B cell (primary cell): ENCODE measurements around the gene ARPC4. TPM values are rescaled to one million over a fixed set of nuclear protein-coding genes. Genes with fewer than 3 reads are reported as not detected.

Experiments used
- ATAC-seq: fragments of 200-7000 bp; cut with Tn5 transposase; one replicate; pipeline ENCODE4 v1.10.0; 2021; ENCODE audit warnings: low read depth, mild to moderate bottlenecking, moderate number of reproducible peaks, moderate library complexity
- CTCF ChIA-PET: fragments of 350-600 bp; sonication (Branson Sonifier 250); formaldehyde crosslinking; loops from one replicate; lab custom pipeline; 2021; ENCODE audit warnings: antibody characterized with exemption, inconsistent platforms; lab: Charles Lee
- POLR2A ChIA-PET: fragments of 350-600 bp; sonication (Branson Sonifier 250); formaldehyde crosslinking; loops from one replicate; lab custom pipeline; 2021; ENCODE audit warnings: antibody characterized with exemption; lab: Charles Lee
- DNase-seq: peaks from one replicate; pipeline ENCODE4 v3.0.0; 2013
- H2AFZ ChIP-seq: 2 replicates; pipeline ENCODE4 v1.6.1; 2012; ENCODE audit warnings: mild to moderate bottlenecking, low read depth, low read length; ENCODE audit not compliant: insufficient read depth, poor library complexity, severe bottlenecking
- H3K27ac ChIP-seq, 2 donors: 1 replicate in 1 of 2; 2 replicates in 1 of 2; pipeline ENCODE4 v1.5.1; 2012 to 2013; ENCODE audit warnings: low read length in 2 of 2, mild to moderate bottlenecking in 2 of 2, moderate library complexity in 1 of 2
- H3K27me3 ChIP-seq, 4 experiments: fragments of 200-600 bp in 1 of 4; sonication (generic) in 1 of 4; replicated peaks in 1 of 4; 1 replicate in 2 of 4; 2 replicates in 2 of 4; pipeline versions ENCODE4 v1.6.1 to v1.7.0; 2013 to 2016; ENCODE audit warnings: low read length in 3 of 4, mild to moderate bottlenecking in 2 of 4, mixed read lengths in 1 of 4, moderate library complexity in 1 of 4; ENCODE audit not compliant: insufficient read depth in 4 of 4, control insufficient read depth in 3 of 4; ENCODE audit errors: control extremely low read depth in 1 of 4
- H3K36me3 ChIP-seq, 2 experiments: replicated peaks in 1 of 2; 1 replicate in 1 of 2; 2 replicates in 1 of 2; pipeline versions ENCODE4 v1.6.1 to v1.7.1; 2013; ENCODE audit warnings: low read length in 1 of 2; ENCODE audit not compliant: insufficient read depth in 2 of 2, control insufficient read depth in 1 of 2; ENCODE audit errors: control extremely low read depth in 1 of 2, extremely low read depth in 1 of 2
- H3K4me1 ChIP-seq, 2 donors: fragments of 200-600 bp in 1 of 2; sonication (generic) in 1 of 2; 1 replicate in 1 of 2; 2 replicates in 1 of 2; pipeline versions ENCODE4 v1.5.1 to v1.6.1; 2013 to 2017; ENCODE audit warnings: low read length in 2 of 2; ENCODE audit not compliant: control insufficient read depth in 2 of 2, insufficient read depth in 2 of 2
- H3K4me2 ChIP-seq: replicated peaks from 2 replicates; pipeline ENCODE3; 2012; ENCODE audit warnings: mild to moderate bottlenecking, low read depth, low read length; ENCODE audit not compliant: poor library complexity, severe bottlenecking
- H3K4me3 ChIP-seq, 5 experiments: fragments of 200-600 bp in 1 of 5; sonication (generic) in 1 of 5; 1 replicate in 3 of 5; 2 replicates in 2 of 5; pipeline versions ENCODE4 v1.5.1 to v1.7.0; 2011 to 2016; ENCODE audit warnings: low read length in 4 of 5, mild to moderate bottlenecking in 4 of 5, low read depth in 2 of 5, control low read depth in 1 of 5, moderate library complexity in 1 of 5; ENCODE audit not compliant: insufficient read depth in 1 of 5; ENCODE audit errors: control extremely low read depth in 1 of 5, extremely low read depth in 1 of 5
- H3K79me2 ChIP-seq: fragments of 200-600 bp; sonication (generic); one replicate; pipeline ENCODE4 v1.6.0; 2016; ENCODE audit warnings: low read length; ENCODE audit not compliant: control insufficient read depth, insufficient read depth
- H3K9ac ChIP-seq: fragments of 200-600 bp; sonication (generic); 2 replicates; pipeline ENCODE4 v1.6.1; 2017; ENCODE audit warnings: mild to moderate bottlenecking, low read length, moderate library complexity
- H3K9me3 ChIP-seq, 3 donors: one replicate each; pipeline versions ENCODE4 v1.6.1 to v1.7.1; 2013; ENCODE audit warnings: low read length in 2 of 3; ENCODE audit not compliant: control insufficient read depth in 2 of 3, insufficient read depth in 1 of 3; ENCODE audit errors: control extremely low read depth in 1 of 3
- H4K20me1 ChIP-seq: 2 replicates; pipeline ENCODE4 v1.6.0; 2012; ENCODE audit warnings: mild to moderate bottlenecking, low read length; ENCODE audit not compliant: insufficient read depth, control insufficient read depth, poor library complexity, severe bottlenecking
- H3K27ac Mint-ChIP-seq: one replicate; pipeline ENCODE4 v1.8.0; 2021; ENCODE audit warnings: mixed read lengths
- H3K27me3 Mint-ChIP-seq: one replicate; pipeline ENCODE4 v1.8.0; 2021; ENCODE audit warnings: mixed read lengths
- H3K4me1 Mint-ChIP-seq: one replicate; pipeline ENCODE4 v1.8.0; 2021; ENCODE audit warnings: mixed read lengths
- H3K4me3 Mint-ChIP-seq: one replicate; pipeline ENCODE4 v1.8.0; 2021; ENCODE audit warnings: mixed read lengths
- H3K9me3 Mint-ChIP-seq: one replicate; pipeline ENCODE4 v1.8.0; 2022; ENCODE audit warnings: mixed read lengths; ENCODE audit not compliant: insufficient read depth
- EZH2 ChIP-seq: IDR thresholded peaks from 2 replicates; pipeline ENCODE4 v1.6.1; 2012; ENCODE audit warnings: borderline replicate concordance, low read depth, mild to moderate bottlenecking, moderate library complexity, low read length; ENCODE audit not compliant: insufficient read depth, poor library complexity, severe bottlenecking
- WGBS: methylation state at CpG from one replicate; pipeline ENCODE4 v1.1.5; 2013; ENCODE audit warnings: missing lambda C conversion rate; ENCODE audit not compliant: insufficient coverage; 5-methylcytosine and 5-hydroxymethylcytosine counted together
- intact Hi-C: fragments of 100-400 bp; cut with micrococcal nuclease; formaldehyde crosslinking; loops from one replicate; pipeline ENCODE4 v1.10.0; 2022
- polyA plus RNA-seq: library from polyadenylated mRNA; depleted of rRNA; stranded (reverse); fragments of >200 nt; gene quantifications from 2 replicates; pipeline ENCODE4 v1.2.3, GENCODE V29; 2012
- total RNA-seq, 2 donors: library from RNA; stranded (reverse); fragments of 120-200 nt in 1 of 2; gene quantifications; 1 replicate in 1 of 2; 2 replicates in 1 of 2; pipeline versions ENCODE4 v1.2.3 to v1.2.4, GENCODE V29; 2013 to 2022
- TF ChIP-seq, protein P1 (sequence below): fragments of 200-600 bp; IDR thresholded peaks from one replicate; pipeline ENCODE4 v1.8.0; 2022; ENCODE audit warnings: antibody characterized with exemption, mild to moderate bottlenecking

The ARPC4 gene
- total and polyA plus RNA-seq, 2 donors (not counting 1 experiment from before 2014, with no cell fraction given) = 110 to 174 TPM

DNA sequence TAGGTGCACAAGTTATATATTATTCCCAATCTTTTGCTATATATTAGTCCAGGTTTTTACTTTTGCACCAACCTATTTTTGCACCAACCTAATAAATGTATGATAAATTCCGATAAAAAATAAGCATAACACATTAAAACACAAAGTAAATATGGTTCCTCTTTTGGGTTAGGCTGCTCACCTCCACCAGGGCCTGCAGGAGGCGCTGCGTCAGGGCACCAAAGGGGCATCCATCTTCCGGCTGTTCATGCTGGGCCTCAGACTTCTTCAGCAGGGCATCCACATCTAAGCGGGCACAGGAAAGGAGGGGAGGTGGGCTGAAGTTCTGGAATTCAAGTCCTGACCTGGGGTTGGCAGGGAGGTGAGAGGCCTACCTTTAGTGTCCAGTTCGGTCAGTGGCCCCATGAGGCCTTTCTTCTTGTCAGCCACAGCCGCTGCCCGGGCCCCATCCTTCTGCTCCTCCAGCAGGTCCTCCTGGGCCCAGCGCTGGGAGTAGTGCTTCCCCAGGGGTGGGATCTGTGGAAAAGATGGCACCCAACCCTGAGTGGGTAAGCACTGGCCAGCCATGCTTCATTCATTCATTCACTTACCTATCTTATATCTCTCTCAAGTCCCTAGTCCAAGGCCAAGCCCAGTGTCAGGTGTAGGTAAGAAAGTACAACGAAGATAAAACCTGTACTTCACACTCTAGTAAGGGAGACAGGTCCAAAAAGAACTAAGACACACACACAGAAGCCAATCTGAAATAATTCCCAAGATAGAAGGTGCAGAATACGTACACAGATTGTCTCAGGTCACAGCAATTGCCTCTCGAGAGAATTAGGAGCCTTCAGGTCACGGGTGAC, 5.8 kb upstream of the ARPC4 start:
- Histone ChIP-seq H3K36me3 (peaks cover 2 to 60% of the 10 kb centered on the region in 2 experiments), H2AFZ (no peak overlapping the region), H4K20me1 (no peaks in the 10 kb centered on the region), H3K4me2 (no peak overlapping the region), H3K4me3 (no peak overlapping the region), H3K27ac (no peak overlapping the region), H3K9ac (no peak overlapping the region), H3K27me3 (no peaks in the 10 kb centered on the region), H3K9me3 (no peaks in the 10 kb centered on the region), H3K79me2 (peaks cover 37% of the 10 kb centered on the region), H3K4me1 (peaks cover 18 to 28% of the 10 kb centered on the region in 2 donors)
- Mint-ChIP-seq H3K4me3 (no peak overlapping the region), H3K9me3 (no peaks in the 10 kb centered on the region), H3K4me1 (peaks cover 30% of the 10 kb centered on the region), H3K27ac (peak overlapping the region; percentile 67), H3K27me3 (no peaks in the 10 kb centered on the region)
- CTCF ChIA-PET = interaction anchor here (0.6 to 1.0 kb wide), 3 partner anchors 146 to 197 kb away, joined by 3 read pairs; partner anchors contain the start of gene CRELD1
- POLR2A ChIA-PET = no interaction called here
- ATAC-seq = no peak
- intact Hi-C loops = no loop called here
- TF ChIP-seq, protein P1, sequence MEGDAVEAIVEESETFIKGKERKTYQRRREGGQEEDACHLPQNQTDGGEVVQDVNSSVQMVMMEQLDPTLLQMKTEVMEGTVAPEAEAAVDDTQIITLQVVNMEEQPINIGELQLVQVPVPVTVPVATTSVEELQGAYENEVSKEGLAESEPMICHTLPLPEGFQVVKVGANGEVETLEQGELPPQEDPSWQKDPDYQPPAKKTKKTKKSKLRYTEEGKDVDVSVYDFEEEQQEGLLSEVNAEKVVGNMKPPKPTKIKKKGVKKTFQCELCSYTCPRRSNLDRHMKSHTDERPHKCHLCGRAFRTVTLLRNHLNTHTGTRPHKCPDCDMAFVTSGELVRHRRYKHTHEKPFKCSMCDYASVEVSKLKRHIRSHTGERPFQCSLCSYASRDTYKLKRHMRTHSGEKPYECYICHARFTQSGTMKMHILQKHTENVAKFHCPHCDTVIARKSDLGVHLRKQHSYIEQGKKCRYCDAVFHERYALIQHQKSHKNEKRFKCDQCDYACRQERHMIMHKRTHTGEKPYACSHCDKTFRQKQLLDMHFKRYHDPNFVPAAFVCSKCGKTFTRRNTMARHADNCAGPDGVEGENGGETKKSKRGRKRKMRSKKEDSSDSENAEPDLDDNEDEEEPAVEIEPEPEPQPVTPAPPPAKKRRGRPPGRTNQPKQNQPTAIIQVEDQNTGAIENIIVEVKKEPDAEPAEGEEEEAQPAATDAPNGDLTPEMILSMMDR = peak; percentile 44
- no peak for TF ChIP-seq EZH2
- WGBS = 100% methylated on average over 7 of the region's 13 CpGs
- DNase-seq = no peak

GRCh38 chr3:9787714-9788113, 5.2 kb upstream of the ARPC4 start:
- peaks cover 40% of the 10 kb centered on the region for H3K79me2 ChIP-seq
- no peaks in the 10 kb centered on the region for H3K9me3 Mint-ChIP-seq
- H3K4me3 Mint-ChIP-seq = no peak overlapping the region
- peaks cover 11 to 22% of the 10 kb centered on the region in 2 donors for H3K4me1 ChIP-seq
- WGBS = 100% methylated on average over 3 of the region's 6 CpGs
- H3K27me3 Mint-ChIP-seq = no peaks in the 10 kb centered on the region
- no peak overlapping the region for H3K9ac ChIP-seq
- TF ChIP-seq, protein P1 = no peak
- no peak for TF ChIP-seq EZH2
- H3K27ac Mint-ChIP-seq = no peak overlapping the region
- H3K4me1 Mint-ChIP-seq = peaks cover 26% of the 10 kb centered on the region
- H3K4me2 ChIP-seq = no peak overlapping the region
- ATAC-seq = no peak
- no peaks in the 10 kb centered on the region for H4K20me1 ChIP-seq
- POLR2A ChIA-PET = interaction anchor here (1.1 kb wide), 1 partner anchor 103 kb away, joined by 4 read pairs; the partner anchor contains the start of gene JAGN1
- intact Hi-C loops = no loop called here
- no peaks in the 10 kb centered on the region for H3K27me3 ChIP-seq
- no peak for DNase-seq
- no peak overlapping the region for H3K4me3 ChIP-seq
- H3K36me3 ChIP-seq = peaks cover 2 to 57% of the 10 kb centered on the region in 2 experiments
- H3K9me3 ChIP-seq = no peaks in the 10 kb centered on the region
- H3K27ac ChIP-seq = no peak overlapping the region
- CTCF ChIA-PET = interaction anchor here (0.6 to 1.0 kb wide), 2 partner anchors 146 to 196 kb away, joined by 3 read pairs; partner anchors contain the start of gene CRELD1
- H2AFZ ChIP-seq = no peak overlapping the region
